ENCODE results near the gene HDAC10. TPM values are rescaled to one million over a fixed set of nuclear protein-coding genes. Genes with fewer than 3 reads are reported as not detected.

The HDAC10 gene
- total and polyA plus RNA-seq, 2 donors = 20.0 to 32.4 TPM

- DNase-seq (ENCODE audit: extremely low spot score) = no peak
- Histone ChIP-seq H3K27ac (ENCODE audit: low read depth) (no peak overlapping the region), H3K36me3 (ENCODE audit: insufficient read depth) (no peaks in the 10 kb centered on the region), H3K4me3 (ENCODE audit: low read depth, low read length) (no peak overlapping the region), H3K4me1 (ENCODE audit: insufficient read depth) (no peaks in the 10 kb centered on the region)
- WGBS = 64% methylated on average over 11 of the region's 11 CpGs
Measured at GRCh38 chr22:50236731-50237409, 14.2 kb downstream of the HDAC10 start.

DNA sequence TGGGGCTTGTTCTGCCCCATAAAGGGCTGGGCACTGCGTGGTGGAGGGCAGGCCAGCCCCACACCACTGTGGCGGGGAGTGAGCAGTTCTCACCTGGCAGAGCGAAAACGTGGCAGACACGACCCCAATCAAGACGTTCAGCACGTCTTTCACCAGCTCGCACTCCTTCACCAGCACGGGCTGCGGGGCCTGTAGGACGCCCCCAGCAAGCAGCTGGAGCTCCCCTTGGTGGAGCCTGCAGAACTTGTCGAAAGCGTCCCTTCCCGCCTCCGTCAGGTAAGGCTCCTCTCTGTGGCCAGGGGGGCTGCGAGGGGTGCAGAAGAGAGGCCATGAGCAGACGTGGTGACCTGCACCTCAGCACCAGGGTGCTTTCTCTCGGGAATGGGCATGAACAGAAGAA is 17.8 kb downstream of the HDAC10 start:
- H3K36me3 ChIP-seq (ENCODE audit: insufficient read depth) = peaks cover 2% of the 10 kb centered on the region
- no peaks in the 10 kb centered on the region for H3K4me1 ChIP-seq (ENCODE audit: insufficient read depth)
- DNase-seq (ENCODE audit: extremely low spot score) = no peak
- 92% methylated on average over 18 of the region's 18 CpGs for WGBS
- H3K27ac ChIP-seq (ENCODE audit: low read depth) = no peak overlapping the region
- no peak overlapping the region for H3K4me3 ChIP-seq (ENCODE audit: low read depth, low read length)

DNA sequence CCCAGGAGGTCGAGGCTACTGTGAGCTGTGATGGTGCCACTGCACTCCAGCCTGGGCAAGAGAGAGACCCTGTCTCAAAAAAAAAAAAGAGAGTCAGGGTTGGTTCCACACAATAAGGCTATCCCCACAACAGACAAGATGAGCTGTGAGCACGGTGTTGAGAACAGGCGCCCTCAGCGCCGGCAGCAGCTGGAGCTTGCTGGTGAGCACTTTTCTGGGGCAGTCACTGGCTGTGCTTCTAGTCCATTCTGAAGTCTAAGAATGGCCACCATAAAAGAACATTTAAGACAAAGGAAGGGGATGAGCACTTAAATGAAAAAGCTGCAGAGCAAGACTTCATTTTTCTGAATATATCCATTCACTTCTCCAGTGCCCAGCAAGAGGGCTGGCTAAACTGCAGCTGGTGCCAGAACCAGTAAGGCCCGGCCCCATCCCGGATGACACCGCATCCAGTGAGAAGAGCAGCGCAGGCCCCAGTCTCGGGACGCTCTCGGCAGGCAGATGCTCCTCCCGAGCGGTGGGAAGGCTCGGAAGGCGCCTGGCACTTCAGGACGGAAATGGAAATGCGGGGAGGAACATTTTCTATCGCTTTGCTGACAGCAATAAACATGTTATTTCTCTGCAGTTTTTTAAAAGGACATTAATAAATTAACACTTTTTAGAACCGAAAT is 18.4 kb downstream of the HDAC10 start:
- WGBS = 91% methylated on average over 20 of the region's 20 CpGs
- no peak overlapping the region for H3K4me3 ChIP-seq (ENCODE audit: low read depth, low read length)
- H3K27ac ChIP-seq (ENCODE audit: low read depth) = no peak overlapping the region
- DNase-seq (ENCODE audit: extremely low spot score) = no peak
- H3K36me3 ChIP-seq (ENCODE audit: insufficient read depth) = peaks cover 2% of the 10 kb centered on the region
- H3K4me1 ChIP-seq (ENCODE audit: insufficient read depth) = no peaks in the 10 kb centered on the region

DNA sequence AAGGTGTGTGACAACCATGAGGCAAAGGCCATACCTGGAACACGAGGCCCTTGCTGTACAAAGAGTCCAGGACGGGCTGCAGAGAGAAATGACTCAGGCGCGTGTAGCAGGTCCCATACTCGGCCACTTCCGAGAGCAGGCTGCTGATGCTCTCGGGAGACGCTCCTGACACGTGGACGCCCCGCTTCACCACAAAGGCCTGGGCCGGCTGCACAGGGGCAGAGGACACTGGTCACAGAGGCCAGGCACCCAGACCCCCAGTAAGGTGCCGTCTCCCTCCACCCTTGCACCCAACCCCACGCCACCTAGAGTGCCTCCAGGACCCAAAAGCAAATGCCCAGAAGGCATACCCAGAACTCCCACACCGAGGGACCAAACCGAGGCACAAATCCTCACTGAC is 21.7 kb downstream of the HDAC10 start:
- WGBS = 96% methylated on average over 16 of the region's 16 CpGs
- DNase-seq (ENCODE audit: extremely low spot score) = no peak
- no peaks in the 10 kb centered on the region for H3K4me1 ChIP-seq (ENCODE audit: insufficient read depth)
- no peak overlapping the region for H3K4me3 ChIP-seq (ENCODE audit: low read depth, low read length)
- H3K27ac ChIP-seq (ENCODE audit: low read depth) = no peak overlapping the region
- H3K36me3 ChIP-seq (ENCODE audit: insufficient read depth) = peaks cover 5% of the 10 kb centered on the region

- peaks cover 5% of the 10 kb centered on the region for H3K36me3 ChIP-seq (ENCODE audit: insufficient read depth)
- WGBS = 97% methylated on average over 9 of the region's 9 CpGs
- no peak overlapping the region for H3K4me3 ChIP-seq (ENCODE audit: low read depth, low read length)
- no peaks in the 10 kb centered on the region for H3K4me1 ChIP-seq (ENCODE audit: insufficient read depth)
- H3K27ac ChIP-seq (ENCODE audit: low read depth) = no peak overlapping the region
- DNase-seq (ENCODE audit: extremely low spot score) = no peak
Measured at GRCh38 chr22:50228366-50228765, 22.7 kb downstream of the HDAC10 start.

DNA sequence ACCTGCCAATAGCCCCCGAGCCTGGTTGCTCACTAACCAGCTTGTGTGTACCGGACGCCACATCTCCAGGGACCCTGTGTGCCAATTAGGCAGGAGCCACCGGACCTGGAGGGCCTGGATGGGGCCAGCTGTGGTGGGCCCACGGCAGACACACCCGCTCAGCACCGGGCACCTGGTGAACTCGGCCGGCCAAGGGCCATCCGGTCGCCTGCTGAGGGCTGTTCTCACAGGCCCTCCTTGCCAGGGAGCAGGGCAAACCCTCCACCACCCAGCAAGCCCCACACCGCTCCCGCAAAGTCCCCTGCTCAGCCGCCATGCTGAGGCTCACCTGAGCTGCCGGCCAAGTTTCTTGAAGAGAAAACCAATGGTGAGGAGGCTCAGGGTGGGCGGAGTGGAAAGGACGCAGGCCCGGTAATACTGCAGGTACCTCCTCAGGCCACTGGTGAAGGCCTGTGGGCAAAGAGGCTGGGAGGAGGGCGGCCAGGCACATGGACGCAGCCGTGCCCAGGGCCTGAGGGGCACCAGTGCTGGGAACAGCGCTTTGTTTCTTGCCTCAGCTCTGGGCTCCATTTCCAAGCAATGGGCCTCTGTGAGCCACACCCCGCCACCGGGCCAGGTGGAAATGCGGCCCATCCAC is 23.4 kb downstream of the HDAC10 start:
- Histone ChIP-seq H3K27ac (ENCODE audit: low read depth) (no peak overlapping the region), H3K4me3 (ENCODE audit: low read depth, low read length) (no peak overlapping the region), H3K36me3 (ENCODE audit: insufficient read depth) (peaks cover 8% of the 10 kb centered on the region), H3K4me1 (ENCODE audit: insufficient read depth) (no peaks in the 10 kb centered on the region)
- 96% methylated on average over 25 of the region's 25 CpGs for WGBS
- no peak for DNase-seq (ENCODE audit: extremely low spot score)

GRCh38 chr22:50226875-50227165 is 24.2 kb downstream of the HDAC10 start:
- WGBS = 90% methylated on average over 18 of the region's 18 CpGs
- DNase-seq (ENCODE audit: extremely low spot score) = no peak
- H3K27ac ChIP-seq (ENCODE audit: low read depth) = no peak overlapping the region
- H3K4me3 ChIP-seq (ENCODE audit: low read depth, low read length) = no peak overlapping the region
- H3K4me1 ChIP-seq (ENCODE audit: insufficient read depth) = no peaks in the 10 kb centered on the region
- H3K36me3 ChIP-seq (ENCODE audit: insufficient read depth) = peaks cover 8% of the 10 kb centered on the region

DNA sequence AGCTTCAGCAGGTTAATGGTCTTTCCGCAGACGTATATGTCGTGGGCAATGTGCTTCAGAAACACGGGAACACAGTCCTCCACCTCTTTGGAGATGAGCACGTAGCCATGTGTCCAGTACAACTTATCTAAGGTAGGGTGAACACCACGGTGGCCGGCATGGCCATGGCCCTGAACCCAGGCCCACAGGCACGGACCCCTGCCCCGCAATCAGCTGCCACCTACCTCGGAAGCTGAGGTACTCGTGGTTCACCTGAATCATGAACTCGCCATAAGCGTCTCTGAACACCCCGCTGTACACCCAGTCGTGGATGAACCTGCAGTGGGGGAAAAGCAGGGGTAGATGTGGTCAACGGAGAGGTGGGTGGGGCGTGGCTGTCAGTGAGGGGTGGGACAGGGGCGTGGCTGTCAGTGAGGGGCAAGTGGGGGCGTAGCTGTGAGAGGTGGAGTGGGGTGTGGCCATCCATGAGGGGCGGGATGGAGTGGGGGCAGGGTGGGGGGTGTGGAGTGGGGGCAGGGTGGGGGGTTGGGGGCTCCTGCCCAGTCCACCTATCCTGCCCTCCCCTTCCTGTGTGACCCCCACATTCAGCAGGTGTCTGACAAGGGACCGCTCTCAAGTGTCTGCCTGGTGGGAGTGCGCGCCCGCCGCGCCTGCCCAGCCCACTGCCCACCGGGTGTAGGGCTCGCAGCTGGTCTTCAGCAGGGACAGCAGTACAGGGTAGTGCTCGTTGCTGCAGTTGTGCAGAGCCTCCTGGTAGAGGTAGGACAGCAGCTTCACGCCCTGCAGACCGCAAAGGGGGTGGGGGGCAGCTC is 24.8 kb downstream of the HDAC10 start:
- H3K4me1 ChIP-seq (ENCODE audit: insufficient read depth) = no peaks in the 10 kb centered on the region
- H3K27ac ChIP-seq (ENCODE audit: low read depth) = no peak overlapping the region
- peaks cover 8% of the 10 kb centered on the region for H3K36me3 ChIP-seq (ENCODE audit: insufficient read depth)
- WGBS = 93% methylated on average over 31 of the region's 31 CpGs
- no peak overlapping the region for H3K4me3 ChIP-seq (ENCODE audit: low read depth, low read length)
- no peak for DNase-seq (ENCODE audit: extremely low spot score)

GRCh38 chr22:50225200-50225969 is 25.7 kb downstream of the HDAC10 start:
- WGBS = 86% methylated on average over 24 of the region's 24 CpGs
- no peak for DNase-seq (ENCODE audit: extremely low spot score)

DNA sequence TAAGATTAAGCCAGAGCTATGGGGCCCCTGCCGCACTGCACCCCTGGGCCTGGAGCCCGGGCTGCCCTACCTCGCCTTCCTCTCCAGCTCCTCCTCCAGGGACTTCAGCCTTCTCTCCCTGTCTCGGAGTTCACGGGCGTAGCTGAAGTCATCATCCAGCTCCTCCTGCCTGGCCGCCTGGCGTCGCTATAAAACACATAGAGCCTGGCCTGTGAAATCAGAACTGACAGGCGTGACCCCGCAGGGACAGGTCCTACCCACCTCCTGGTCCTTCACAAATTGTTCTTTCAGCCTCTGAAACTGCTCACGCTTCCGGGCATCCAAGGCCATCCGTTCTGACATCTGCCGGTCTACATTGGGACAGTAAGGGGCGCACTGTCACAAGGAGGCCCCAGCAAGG is 27.0 kb downstream of the HDAC10 start:
- Histone ChIP-seq H3K27ac (ENCODE audit: low read depth) (no peak overlapping the region), H3K4me3 (ENCODE audit: low read depth, low read length) (no peak overlapping the region), H3K4me1 (ENCODE audit: insufficient read depth) (no peaks in the 10 kb centered on the region), H3K36me3 (ENCODE audit: insufficient read depth) (peaks cover 8% of the 10 kb centered on the region)
- no peak for DNase-seq (ENCODE audit: extremely low spot score)
- WGBS = 94% methylated on average over 16 of the region's 16 CpGs

More at GRCh38 chr22:50225200-50225969, 25.7 kb downstream of the HDAC10 start:
- H3K4me1 ChIP-seq (ENCODE audit: insufficient read depth) = no peaks in the 10 kb centered on the region
- H3K36me3 ChIP-seq (ENCODE audit: insufficient read depth) = peaks cover 8% of the 10 kb centered on the region
- H3K4me3 ChIP-seq (ENCODE audit: low read depth, low read length) = no peak overlapping the region
- H3K27ac ChIP-seq (ENCODE audit: low read depth) = no peak overlapping the region

DNA sequence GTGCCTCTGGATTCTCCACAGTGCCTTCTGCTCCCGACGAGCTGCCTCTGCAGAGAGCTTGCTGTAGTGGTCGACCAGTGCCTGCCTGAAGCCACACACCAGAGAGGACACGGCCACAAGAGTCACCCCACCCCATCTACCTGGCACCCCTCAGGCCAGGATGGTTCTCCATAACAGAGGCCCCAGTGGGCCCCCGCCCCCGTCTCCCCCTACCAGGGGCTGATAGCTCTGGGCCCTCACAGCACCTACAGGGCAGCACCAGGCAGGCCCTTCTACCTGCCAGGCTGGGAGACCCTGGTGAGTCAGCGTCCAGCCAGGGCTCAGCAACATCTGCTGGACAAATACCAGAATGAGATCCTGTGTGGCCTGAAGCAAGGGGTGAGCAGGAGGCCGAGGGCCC is 28.6 kb downstream of the HDAC10 start:
- peaks cover 11% of the 10 kb centered on the region for H3K36me3 ChIP-seq (ENCODE audit: insufficient read depth)
- DNase-seq (ENCODE audit: extremely low spot score) = no peak
- no peak overlapping the region for H3K4me3 ChIP-seq (ENCODE audit: low read depth, low read length)
- H3K4me1 ChIP-seq (ENCODE audit: insufficient read depth) = no peaks in the 10 kb centered on the region
- WGBS = 87% methylated on average over 8 of the region's 8 CpGs
- no peak overlapping the region for H3K27ac ChIP-seq (ENCODE audit: low read depth)

DNA sequence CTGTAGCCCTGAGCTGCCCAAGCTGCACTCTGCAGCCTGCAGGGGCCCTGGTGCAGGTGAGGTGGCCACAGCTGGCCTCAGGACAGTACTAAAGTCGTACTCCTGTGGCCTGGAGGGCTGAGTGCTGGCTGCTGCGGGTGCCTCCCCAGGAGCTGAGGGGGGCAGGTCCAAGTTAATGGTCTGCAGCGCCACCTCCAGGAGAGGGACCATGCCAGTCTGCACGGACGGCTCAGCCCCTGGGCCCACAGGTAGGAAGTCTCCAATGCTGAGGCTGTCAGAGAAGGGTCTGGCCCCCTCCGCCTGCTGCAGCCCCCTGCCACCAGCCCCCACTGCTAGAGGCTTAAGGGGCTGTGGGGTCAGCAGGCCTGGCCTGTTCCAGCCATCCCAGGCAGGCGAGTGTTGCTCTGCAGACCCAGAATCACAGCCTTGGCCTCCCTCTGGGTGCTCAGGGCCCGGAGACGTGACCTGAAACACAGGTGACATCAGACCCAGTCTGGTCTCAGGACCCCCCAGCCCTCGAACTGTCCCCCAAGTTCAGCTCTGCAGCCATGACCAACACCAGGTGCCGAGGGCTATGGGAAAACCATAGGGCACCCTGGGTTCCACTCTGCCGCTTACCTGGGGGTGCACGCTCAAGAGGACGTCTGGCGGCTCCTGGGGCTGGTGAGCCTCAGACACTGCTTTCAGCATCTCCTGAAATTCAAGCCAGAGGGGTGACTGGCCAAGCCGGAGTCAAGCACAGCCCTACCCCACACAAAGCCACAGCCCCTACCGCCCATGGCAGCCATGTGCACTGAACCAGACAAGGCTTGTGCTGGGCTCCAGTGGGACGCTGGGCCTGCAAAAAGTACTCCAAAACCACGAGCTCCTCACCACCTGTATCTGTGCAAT is 29.4 kb downstream of the HDAC10 start:
- Histone ChIP-seq H3K4me3 (ENCODE audit: low read depth, low read length) (no peak overlapping the region), H3K27ac (ENCODE audit: low read depth) (no peak overlapping the region), H3K36me3 (ENCODE audit: insufficient read depth) (peaks cover 11% of the 10 kb centered on the region), H3K4me1 (ENCODE audit: insufficient read depth) (no peaks in the 10 kb centered on the region)
- 93% methylated on average over 19 of the region's 19 CpGs for WGBS
- DNase-seq (ENCODE audit: extremely low spot score) = no peak

All from urinary bladder (tissue), 4 donors.